Rectal smooth muscle tissue (tissue), 1 donor: ENCODE data around the gene AQR.
"Not testable (repeated sequence)": the region's sequence is repeated elsewhere in the genome, so short reads cannot be mapped to it uniquely, and the experiment has no call there.

Experiments
- H3K27ac ChIP-seq: one replicate; pipeline ENCODE4 v1.7.0; 2013; ENCODE audit warnings: low read depth, low read length, inconsistent platforms
- H3K27me3 ChIP-seq: one replicate; pipeline ENCODE4 v1.7.0; 2013; ENCODE audit warnings: low read length; ENCODE audit not compliant: control insufficient read depth, insufficient read depth
- H3K36me3 ChIP-seq: one replicate; pipeline ENCODE4 v1.7.0; 2013; ENCODE audit warnings: low read length; ENCODE audit not compliant: control insufficient read depth, insufficient read depth
- H3K4me1 ChIP-seq: one replicate; pipeline ENCODE4 v1.7.0; 2013; ENCODE audit warnings: low read length; ENCODE audit not compliant: control insufficient read depth, insufficient read depth
- H3K4me3 ChIP-seq: one replicate; pipeline ENCODE4 v1.7.0; 2013; ENCODE audit warnings: low read length
- H3K9ac ChIP-seq: one replicate; pipeline ENCODE4 v1.7.0; 2013; ENCODE audit warnings: low read length

Gene AQR

GRCh38 chr15:34987609-34988026, 18.1 kb upstream of the AQR start:
- Histone ChIP-seq H3K4me1 (peaks cover 6% of the 10 kb centered on the region), H3K36me3 (no peaks in the 10 kb centered on the region), H3K27ac (peak overlapping the region; percentile 89), H3K4me3 (peak overlapping the region; percentile 83), H3K9ac (peak overlapping the region; percentile 86), H3K27me3 (no peaks in the 10 kb centered on the region)

GRCh38 chr15:34986771-34987480, 17.4 kb upstream of the AQR start:
- Histone ChIP-seq H3K9ac (no peak overlapping the region), H3K36me3 (no peaks in the 10 kb centered on the region), H3K27ac (no peak overlapping the region), H3K4me1 (peaks cover 6% of the 10 kb centered on the region), H3K4me3 (peak overlapping the region; percentile 83), H3K27me3 (no peaks in the 10 kb centered on the region)

DNA sequence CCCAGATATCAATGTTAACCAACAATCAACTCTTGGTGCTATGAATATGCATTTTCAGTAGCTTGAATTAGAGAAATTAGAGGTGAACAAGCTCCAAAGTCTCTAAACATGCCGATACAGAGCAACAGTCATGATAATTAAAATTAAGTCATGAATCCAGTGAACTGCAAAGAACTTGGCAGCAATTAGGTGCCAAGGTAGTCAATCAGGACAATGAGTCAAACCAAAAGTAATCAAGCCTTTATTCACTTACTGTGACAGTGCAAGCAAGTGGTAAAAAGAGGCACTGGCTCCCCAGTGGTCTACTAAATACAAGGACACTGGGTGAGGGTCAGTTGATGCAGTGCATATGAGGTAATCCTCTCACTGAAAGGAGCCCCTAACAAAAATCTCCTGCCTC, 16.8 kb upstream of the AQR start:
- peak overlapping the region; percentile 83 for H3K4me3 ChIP-seq
- H3K27me3 ChIP-seq, result no peaks in the 10 kb centered on the region
- no peaks in the 10 kb centered on the region for H3K36me3 ChIP-seq
- no peak overlapping the region for H3K27ac ChIP-seq
- H3K4me1 ChIP-seq, result peaks cover 6% of the 10 kb centered on the region
- H3K9ac ChIP-seq, result no peak overlapping the region

DNA sequence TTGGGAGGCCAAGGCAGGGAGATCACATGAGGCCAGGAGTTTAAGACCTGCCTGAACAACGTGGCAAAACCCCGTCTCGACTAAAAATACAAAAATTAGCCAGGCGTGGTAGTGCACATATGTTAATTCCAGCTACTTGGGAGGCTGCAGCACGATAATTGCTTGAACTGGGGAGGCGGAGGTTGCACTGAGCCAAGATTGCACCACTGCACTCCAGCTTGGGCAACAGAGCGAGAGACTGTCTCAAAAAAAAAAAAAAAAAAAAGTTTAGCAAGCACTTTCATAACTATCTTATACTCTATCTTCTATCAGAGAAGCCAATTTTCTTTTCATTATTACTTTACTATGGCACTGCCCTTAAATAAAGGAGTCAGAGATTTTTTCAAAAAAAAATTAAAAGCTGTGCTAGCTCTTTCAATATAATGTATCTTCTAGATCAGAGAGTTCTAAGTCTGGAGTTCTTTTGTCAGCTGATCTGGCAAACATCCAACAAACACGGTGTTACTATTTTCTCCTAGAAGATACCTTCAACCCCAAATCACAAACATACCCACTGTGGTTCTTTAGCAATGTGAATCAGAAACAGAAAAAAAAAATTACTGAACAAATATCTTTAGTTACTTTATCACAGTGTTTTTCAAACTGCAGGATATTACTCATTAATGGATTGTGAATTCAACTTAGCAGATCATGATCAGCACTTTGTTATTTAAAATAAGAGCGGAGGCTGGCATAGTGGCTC, 15.5 kb upstream of the AQR start:
- H3K27me3 ChIP-seq, result no peaks in the 10 kb centered on the region
- H3K9ac ChIP-seq, result no peak overlapping the region
- H3K27ac ChIP-seq, result no peak overlapping the region
- H3K36me3 ChIP-seq, result no peaks in the 10 kb centered on the region
- no peak overlapping the region for H3K4me3 ChIP-seq
- H3K4me1 ChIP-seq, result peaks cover 6% of the 10 kb centered on the region

- Histone ChIP-seq H3K27ac (no peak overlapping the region), H3K27me3 (no peaks in the 10 kb centered on the region), H3K4me1 (no peaks in the 10 kb centered on the region), H3K9ac (no peak overlapping the region), H3K4me3 (no peak overlapping the region), H3K36me3 (no peaks in the 10 kb centered on the region)
Observed at GRCh38 chr15:34976743-34977142, 7.2 kb upstream of the AQR start.

DNA sequence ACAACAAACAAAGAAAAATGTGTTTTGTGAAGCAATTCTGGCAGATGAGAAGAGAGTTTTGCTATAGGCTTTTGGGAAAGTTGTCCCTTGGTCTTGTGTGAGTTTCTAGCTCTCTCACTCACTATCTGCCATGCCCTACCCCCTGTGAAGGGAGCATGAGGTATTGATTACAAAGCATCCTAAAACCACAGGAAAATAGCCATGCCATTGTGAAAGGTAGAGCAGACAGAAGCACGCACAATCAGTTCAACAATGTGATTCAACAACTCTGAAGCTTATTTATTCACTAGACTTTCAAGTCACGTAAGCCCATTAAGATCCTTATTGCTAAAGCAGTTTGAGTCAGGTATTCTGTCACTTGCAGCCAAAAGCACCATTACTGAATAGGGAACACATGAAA, 6.5 kb upstream of the AQR start:
- Histone ChIP-seq H3K4me3 (no peak overlapping the region), H3K4me1 (no peaks in the 10 kb centered on the region), H3K9ac (no peak overlapping the region), H3K27ac (no peak overlapping the region), H3K36me3 (no peaks in the 10 kb centered on the region), H3K27me3 (no peaks in the 10 kb centered on the region)

GRCh38 chr15:34973512-34973911, 4.0 kb upstream of the AQR start:
- no peak overlapping the region for H3K27ac ChIP-seq
- H3K27me3 ChIP-seq, result no peaks in the 10 kb centered on the region
- H3K9ac ChIP-seq, result no peak overlapping the region
- H3K4me3 ChIP-seq, result no peak overlapping the region
- H3K4me1 ChIP-seq, result peaks cover 2% of the 10 kb centered on the region
- H3K36me3 ChIP-seq, result no peaks in the 10 kb centered on the region

GRCh38 chr15:34970098-34970643, 629 bp upstream of the AQR start:
- H3K27ac ChIP-seq, H3K36me3 ChIP-seq, H3K9ac ChIP-seq, H3K27me3 ChIP-seq, H3K4me1 ChIP-seq: not testable (repeated sequence)
- peak overlapping the region; percentile 87 for H3K4me3 ChIP-seq

- Histone ChIP-seq H3K9ac (no peak overlapping the region), H3K4me1 (peaks cover 4% of the 10 kb centered on the region), H3K36me3 (no peaks in the 10 kb centered on the region), H3K4me3 (no peak overlapping the region), H3K27me3 (no peaks in the 10 kb centered on the region), H3K27ac (no peak overlapping the region)
Observed at GRCh38 chr15:34964277-34964676, 5.3 kb downstream of the AQR start.

DNA sequence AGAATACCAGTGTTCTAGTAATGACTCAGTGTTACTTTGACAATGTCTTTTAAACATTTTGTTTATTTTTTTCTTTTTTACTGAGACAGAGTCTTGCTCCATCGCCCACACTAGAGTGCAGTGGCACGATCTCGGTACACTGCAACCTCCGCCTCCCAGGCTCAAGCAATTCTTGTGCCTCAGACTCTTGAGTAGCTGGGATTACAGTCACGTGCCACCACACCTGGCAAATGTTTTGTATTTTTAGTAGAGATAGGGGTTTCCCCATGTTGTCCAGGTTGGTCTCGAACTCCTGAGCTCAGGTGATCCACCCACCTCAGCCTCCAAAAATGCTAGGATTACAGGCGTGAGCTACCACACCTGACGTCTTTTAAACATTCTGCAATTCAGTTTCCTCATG, 15.7 kb downstream of the AQR start:
- no peaks in the 10 kb centered on the region for H3K36me3 ChIP-seq
- no peak overlapping the region for H3K4me3 ChIP-seq
- no peak overlapping the region for H3K27ac ChIP-seq
- no peak overlapping the region for H3K9ac ChIP-seq
- H3K27me3 ChIP-seq, result no peaks in the 10 kb centered on the region
- no peaks in the 10 kb centered on the region for H3K4me1 ChIP-seq

DNA sequence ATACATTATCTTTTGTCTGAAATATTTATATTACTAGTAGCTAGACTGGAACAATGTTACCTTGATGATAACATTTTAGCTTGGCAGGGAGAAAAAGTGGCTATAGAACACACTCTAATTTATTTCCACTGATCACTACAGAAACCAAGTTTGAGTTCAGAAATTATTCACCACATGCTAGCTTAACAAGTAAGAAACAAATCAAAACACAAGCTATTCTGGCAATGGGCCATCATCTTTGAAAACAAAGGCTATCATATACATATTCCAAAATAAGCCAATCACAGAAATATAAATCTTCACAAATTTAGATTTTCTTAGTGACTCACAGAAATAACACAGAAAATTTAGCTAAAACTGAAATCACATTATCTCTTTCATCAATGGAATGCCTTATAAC, 17.1 kb downstream of the AQR start:
- Histone ChIP-seq H3K27me3 (no peaks in the 10 kb centered on the region), H3K36me3 (no peaks in the 10 kb centered on the region), H3K4me1 (no peaks in the 10 kb centered on the region), H3K4me3 (no peak overlapping the region), H3K9ac (no peak overlapping the region), H3K27ac (no peak overlapping the region)

DNA sequence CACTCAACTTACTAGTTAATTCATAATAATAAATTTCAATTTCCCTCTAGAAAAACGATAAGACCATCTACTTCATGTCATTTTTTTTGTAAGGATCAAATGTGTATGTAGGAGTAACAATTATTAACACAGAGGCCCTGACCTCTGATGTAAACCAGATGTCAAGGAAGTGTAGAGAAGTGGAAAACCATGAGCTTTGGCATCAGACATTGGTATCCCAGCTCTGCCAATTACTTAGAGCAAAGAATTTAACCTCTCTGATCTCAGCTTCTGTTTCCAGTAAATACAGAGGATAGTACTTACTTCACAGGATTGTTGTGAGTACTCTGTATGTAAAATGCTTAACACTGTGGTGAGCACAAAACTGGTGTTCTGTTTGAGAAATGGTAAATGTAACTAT, 17.5 kb downstream of the AQR start:
- H3K9ac ChIP-seq, result no peak overlapping the region
- no peaks in the 10 kb centered on the region for H3K27me3 ChIP-seq
- no peaks in the 10 kb centered on the region for H3K36me3 ChIP-seq
- no peak overlapping the region for H3K27ac ChIP-seq
- no peaks in the 10 kb centered on the region for H3K4me1 ChIP-seq
- no peak overlapping the region for H3K4me3 ChIP-seq

- H3K4me3 ChIP-seq, result no peak overlapping the region
- peaks cover 5% of the 10 kb centered on the region for H3K36me3 ChIP-seq
- no peaks in the 10 kb centered on the region for H3K27me3 ChIP-seq
- no peak overlapping the region for H3K27ac ChIP-seq
- H3K9ac ChIP-seq, result no peak overlapping the region
- H3K4me1 ChIP-seq, result no peaks in the 10 kb centered on the region
Observed at GRCh38 chr15:34944936-34945335, 24.6 kb downstream of the AQR start.
